T-helper 2 cell (primary cell): Measurements from ENCODE around the gene TMPRSS2.

Source experiments
- DNase-seq, 5 experiments: peaks; one replicate each; pipeline versions ENCODE4 v3.0.0 to v3.0.0-alpha.2; 2012 to 2022

Gene TMPRSS2

GRCh38 chr21:41446586-41446985 lies 61.4 kb downstream of the TMPRSS2 start:
- no peak for DNase-seq

- no peak for DNase-seq
Measured at GRCh38 chr21:41445465-41445862, 62.5 kb downstream of the TMPRSS2 start.

- no peak for DNase-seq
Measured at GRCh38 chr21:41444703-41445464, 63.1 kb downstream of the TMPRSS2 start.

- DNase-seq: no peak
Measured at GRCh38 chr21:41443562-41443961, 64.4 kb downstream of the TMPRSS2 start.

- DNase-seq: no peak
Measured at GRCh38 chr21:41442481-41443186, 65.3 kb downstream of the TMPRSS2 start.

- no peak for DNase-seq
Measured at GRCh38 chr21:41441546-41441945, 66.4 kb downstream of the TMPRSS2 start.

GRCh38 chr21:41439248-41439647 lies 68.7 kb downstream of the TMPRSS2 start:
- DNase-seq: no peak

GRCh38 chr21:41438425-41439113 lies 69.4 kb downstream of the TMPRSS2 start:
- DNase-seq: no peak

GRCh38 chr21:41437729-41438128 lies 70.2 kb downstream of the TMPRSS2 start:
- no peak for DNase-seq

- no peak for DNase-seq
Measured at GRCh38 chr21:41435706-41436105, 72.3 kb downstream of the TMPRSS2 start.

GRCh38 chr21:41433566-41433965 lies 74.4 kb downstream of the TMPRSS2 start:
- no peak for DNase-seq

- DNase-seq: no peak
Measured at GRCh38 chr21:41432562-41433460, 75.1 kb downstream of the TMPRSS2 start.

GRCh38 chr21:41431788-41432548 lies 76.0 kb downstream of the TMPRSS2 start:
- no peak for DNase-seq

- DNase-seq: no peak
Measured at GRCh38 chr21:41429925-41430491, 78.0 kb downstream of the TMPRSS2 start.

GRCh38 chr21:41429305-41429704 lies 78.7 kb downstream of the TMPRSS2 start:
- DNase-seq: no peak

- no peak for DNase-seq
Measured at GRCh38 chr21:41428847-41429246, 79.1 kb downstream of the TMPRSS2 start.

GRCh38 chr21:41428311-41428710 lies 79.6 kb downstream of the TMPRSS2 start:
- no peak for DNase-seq

- no peak for DNase-seq
Measured at GRCh38 chr21:41427556-41427955, 80.4 kb downstream of the TMPRSS2 start.

GRCh38 chr21:41426676-41427404 lies 81.1 kb downstream of the TMPRSS2 start:
- no peak for DNase-seq

GRCh38 chr21:41425954-41426675 lies 81.8 kb downstream of the TMPRSS2 start, which contains the start of gene MX1:
MX1 (plus strand) TSS chr21:41426239; CDS start chr21:41432071, 5,832 bp downstream.
- DNase-seq: peak; percentile 63 to 85 (median 78)
